K562 (cell line): ENCODE data around the gene PPP1R9B. TPM values are rescaled to one million over a fixed set of nuclear protein-coding genes. Genes with fewer than 3 reads are reported as not detected.

Experiments
- CBFA2T3 ChIP-seq: fragments of 450-650 bp; IDR thresholded peaks from 2 replicates; pipeline ENCODE4 v1.6.1; 2017
- CTCF ChIP-seq, 3 experiments: IDR thresholded peaks in 2 of 3; conservative IDR thresholded peaks in 1 of 3; 2 replicates each; pipeline ENCODE4 v1.5.1; 2011 to 2012; ENCODE audit warnings: low read length in 3 of 3, mild to moderate bottlenecking in 3 of 3, control low read depth in 2 of 3, improper control_type of control experiment in 1 of 3, inconsistent platforms in 1 of 3, low read depth in 1 of 3, mixed read lengths in 1 of 3, moderate library complexity in 1 of 3; ENCODE audit not compliant: insufficient read depth in 2 of 3
- DEAF1 ChIP-seq: fragments of 450-650 bp; formaldehyde crosslinking; IDR thresholded peaks from 2 replicates; pipeline ENCODE4 v1.4.0; 2020; ENCODE audit warnings: mild to moderate bottlenecking, moderate library complexity
- E4F1 ChIP-seq: fragments of 250-450 bp; sonication (Bioruptor Pico); IDR thresholded peaks from 2 replicates; pipeline ENCODE4 v1.5.0; 2021; ENCODE audit warnings: mild to moderate bottlenecking, borderline replicate concordance
- MCM7 ChIP-seq, 2 experiments: fragments of 450-650 bp; IDR thresholded peaks; 2 replicates each; pipeline ENCODE4 v1.6.1; 2016 to 2018
- MNT ChIP-seq, 2 experiments: fragments of 450-650 bp; conservative IDR thresholded peaks; 2 replicates each; pipeline ENCODE4 v1.6.1; 2017; ENCODE audit warnings: mild to moderate bottlenecking in 2 of 2, moderate library complexity in 2 of 2
- RBM25 ChIP-seq: fragments of 200-400 bp; formaldehyde crosslinking; IDR thresholded peaks from 2 replicates; pipeline ENCODE4 v1.6.1; 2018; ENCODE audit warnings: low read length, low read depth, moderate library complexity; ENCODE audit not compliant: severe bottlenecking
- TCF7L2 ChIP-seq: fragments of 150-350 bp; IDR thresholded peaks from 2 replicates; pipeline ENCODE4 v1.6.1; 2016; ENCODE audit warnings: low read depth, mild to moderate bottlenecking, low read length, moderate library complexity
- YBX1 ChIP-seq: fragments of 450-650 bp; IDR thresholded peaks from 2 replicates; pipeline ENCODE4 v1.7.1; 2016; ENCODE audit warnings: mild to moderate bottlenecking
- ZBTB33 ChIP-seq: sonication (generic); formaldehyde crosslinking; IDR thresholded peaks from 2 replicates; pipeline ENCODE4 v1.8.1; 2023; ENCODE audit warnings: mild to moderate bottlenecking, missing genetic modification reagents
- ZNF324 ChIP-seq: fragments of 250-450 bp; sonication (Bioruptor Pico); IDR thresholded peaks from 2 replicates; pipeline ENCODE4 v1.4.0; 2020; ENCODE audit warnings: mild to moderate bottlenecking
- ZNF592 ChIP-seq: fragments of 450-650 bp; IDR thresholded peaks from 2 replicates; pipeline ENCODE4 v1.6.1; 2017; ENCODE audit warnings: antibody characterized with exemption, mild to moderate bottlenecking
- polyA plus RNA-seq, 8 experiments: library from polyadenylated mRNA; depleted of rRNA in 4 of 8; stranded (reverse) in 5 of 8; unstranded in 3 of 8; fragments of >200 nt; fragmentation: Nextera tagmentation in 2 of 8; fragmentation: Illumina TruSeq in 1 of 8; extraction: Ambion mirVana in 2 of 8; extraction: Trizol in 1 of 8; gene quantifications; 2 replicates each; pipeline versions ENCODE4 v1.2.1 to v1.2.3, GENCODE V29; 2011 to 2014; ENCODE audit warnings: inconsistent platforms in 1 of 8, missing spikeins in 1 of 8
- total RNA-seq, 7 experiments: library from RNA; depleted of rRNA in 6 of 7; stranded (reverse); fragments of >200 nt in 6 of 7; fragmentation: Illumina TruSeq in 2 of 7; extraction: Trizol in 2 of 7; gene quantifications; 2 replicates each; pipeline versions ENCODE4 v1.2.1 to v1.2.3, GENCODE V29; 2011 to 2021; ENCODE audit warnings: low replicate concordance in 1 of 7

PPP1R9B gene
- total and polyA plus RNA-seq, 9 of the 15 experiments (the other 6 are each of a cell fraction or from before 2014, with no cell fraction given): 0.10 to 63.5 (median 24.7) TPM

- TF ChIP-seq CTCF (IDR thresholded peaks at IDR 0.05 in 2 of 3, conservative IDR thresholded peaks at IDR 0.05 in 1 of 3; ENCODE audit: insufficient read depth in 2 of 3, low read depth in 1 of 3, low read length in 3 of 3) (no peak), TCF7L2 (no peak), RBM25 (peak; percentile 96), ZNF592 (no peak), ZBTB33 (CRISPR knock-in tag) (peak; percentile 67), E4F1 (no peak), YBX1 (no peak), DEAF1 (CRISPR knock-in tag) (no peak), MNT (conservative IDR thresholded peaks at IDR 0.05) (peak; percentile 90), ZNF324 (CRISPR knock-in tag) (no peak), MCM7 (IDR thresholded peaks at IDR 0.05) (no peak), CBFA2T3 (no peak)
Observed at GRCh38 chr17:50094753-50095619, 55.5 kb downstream of the PPP1R9B start, which contains the start of gene PDK2 (continued).
